ELF-1 (cell line): ENCODE measurements around the gene MAGEC3.

ENCODE experiments used
- DNase-seq: peaks from one replicate; pipeline ENCODE4 v3.0.0-alpha.2; 2016; ENCODE audit warnings: low read depth, low spot score

MAGEC3 gene

GRCh38 chrX:141945426-141945825, 107.3 kb downstream of the MAGEC3 start:
- no peak for DNase-seq

GRCh38 chrX:141947350-141947749, 109.2 kb downstream of the MAGEC3 start:
- DNase-seq: no peak
